CD4-positive, alpha-beta T cell treated with Interleukin-4 for 1 hour (primary cell): Measurements from ENCODE around the gene MS4A4E.
"Not testable (repeated sequence)": the region's sequence is repeated elsewhere in the genome, so short reads cannot be mapped to it uniquely, and the experiment has no call there.

Source experiments
- DNase-seq, 2 donors: peaks; one replicate each; pipeline ENCODE4 v3.0.0-alpha.2; 2020 to 2022

Gene MS4A4E

DNA sequence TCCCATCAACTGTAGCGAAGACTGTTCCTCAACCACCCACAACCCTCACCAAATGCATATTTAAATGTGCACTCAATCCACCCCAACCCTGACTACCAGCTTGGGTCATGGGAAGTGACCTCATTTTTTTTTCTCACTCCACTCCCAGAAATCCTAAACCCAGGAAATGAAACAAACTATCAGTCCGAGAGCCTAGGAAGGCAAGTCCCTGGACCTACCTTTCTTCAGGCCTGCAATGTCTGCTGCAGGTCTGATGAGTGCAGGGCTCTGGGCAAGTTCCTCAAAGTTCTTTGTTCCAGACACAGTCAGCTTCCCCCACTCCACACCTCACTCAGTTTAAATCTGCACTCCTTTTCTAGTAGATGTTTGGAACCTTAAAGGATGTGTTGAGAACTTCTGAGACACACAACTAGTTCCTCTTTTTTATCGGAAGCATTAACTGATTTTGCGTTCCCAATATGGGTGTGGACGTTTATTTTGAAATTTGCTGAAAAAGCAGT lies at the start of gene MS4A4E:
MS4A4E (minus strand) TSS at position 398 of the 500 bp plus-strand sequence. CDS start 13,082 bp downstream, outside the sequence.
- no peak for DNase-seq

DNA sequence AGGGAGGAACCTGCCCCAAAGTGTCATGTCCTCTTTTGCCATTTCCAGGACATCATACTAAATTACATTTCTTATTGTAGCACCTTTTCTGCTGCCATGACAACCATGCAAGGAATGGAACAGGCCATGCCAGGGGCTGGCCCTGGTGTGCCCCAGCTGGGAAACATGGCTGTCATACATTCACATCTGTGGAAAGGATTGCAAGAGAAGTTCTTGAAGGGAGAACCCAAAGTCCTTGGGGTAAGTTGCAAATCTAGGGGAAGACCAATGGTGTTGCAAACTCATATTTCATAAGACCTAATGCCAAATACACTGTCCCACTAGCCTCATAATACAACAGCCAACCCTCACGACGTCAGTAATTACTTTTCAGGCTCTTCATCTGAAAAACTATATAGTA lies 49.2 kb upstream of the MS4A4E start:
- no peak for DNase-seq

DNA sequence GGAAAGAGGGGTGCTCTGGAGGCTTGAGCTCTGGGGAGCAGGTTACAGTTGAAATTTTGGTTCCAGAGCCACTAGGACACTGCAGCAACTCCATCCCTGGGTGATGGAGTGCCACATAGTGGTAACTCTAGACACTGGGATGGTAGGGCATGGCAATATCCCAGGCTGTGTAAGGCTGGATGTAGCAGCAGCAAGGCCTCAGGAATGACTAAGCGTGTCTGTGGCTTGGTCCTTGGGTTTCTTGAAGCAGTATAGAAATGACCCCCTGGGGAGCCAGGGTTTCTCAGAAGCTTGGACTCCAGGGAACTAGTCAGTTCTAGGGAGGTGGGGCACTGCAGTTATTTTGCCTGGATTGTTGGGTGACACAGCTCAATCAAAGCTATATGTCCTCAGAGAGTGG lies 45.6 kb upstream of the MS4A4E start:
- no peak for DNase-seq

DNA sequence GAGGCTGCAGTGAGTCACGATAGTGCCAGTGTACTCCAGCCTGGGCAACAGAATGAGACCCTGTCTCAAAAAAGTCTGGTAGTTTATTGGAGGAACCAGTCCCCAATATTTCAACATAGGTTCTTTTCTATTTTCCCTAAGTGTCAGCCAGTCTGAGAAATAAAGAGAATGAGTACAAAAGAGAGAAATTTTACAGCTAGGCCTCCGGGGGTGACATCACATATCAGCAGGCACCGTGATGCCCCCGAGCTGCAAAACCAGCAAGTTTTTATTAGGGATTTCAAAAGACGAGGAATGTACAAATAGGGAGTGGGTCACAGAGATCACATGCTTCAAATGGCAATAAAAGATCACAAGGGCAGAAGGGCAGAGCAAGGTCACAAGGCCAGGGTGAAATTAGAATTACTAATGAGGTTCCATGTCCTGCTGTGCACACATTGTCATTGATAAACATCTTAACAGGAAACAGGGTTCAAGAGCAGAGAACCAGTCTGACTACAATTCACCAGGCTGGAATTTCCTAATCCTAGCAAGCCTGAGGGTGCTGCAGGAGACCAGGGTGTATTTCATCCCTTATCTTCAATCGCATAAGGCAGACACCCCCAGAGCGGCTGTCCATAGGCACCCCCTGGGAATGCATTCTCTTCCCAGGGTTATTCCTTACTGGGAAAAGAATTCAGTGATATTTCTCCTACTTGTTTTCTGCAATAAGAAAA lies 42.6 kb upstream of the MS4A4E start:
- not testable (repeated sequence) for DNase-seq

DNA sequence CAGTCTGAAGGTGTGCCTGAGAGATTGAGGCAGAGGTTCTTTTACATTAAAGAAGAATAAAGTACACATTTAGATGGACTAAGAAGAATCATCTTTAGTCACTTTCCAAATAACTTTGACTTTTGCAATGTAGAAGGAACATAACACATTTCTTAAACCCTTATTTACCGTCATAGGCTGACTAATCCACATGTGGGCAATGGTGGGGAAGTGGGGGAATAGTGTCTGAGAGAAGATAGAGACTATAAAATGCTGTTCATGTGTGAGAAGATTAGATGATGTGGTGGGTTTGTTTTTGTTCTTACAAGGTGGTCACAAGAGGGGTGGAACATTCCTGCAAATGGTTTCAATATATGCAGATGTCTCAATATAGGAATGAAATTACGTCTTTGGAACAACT lies 39.3 kb upstream of the MS4A4E start:
- peak in 1 of 2 donors; percentile 35 for DNase-seq

DNA sequence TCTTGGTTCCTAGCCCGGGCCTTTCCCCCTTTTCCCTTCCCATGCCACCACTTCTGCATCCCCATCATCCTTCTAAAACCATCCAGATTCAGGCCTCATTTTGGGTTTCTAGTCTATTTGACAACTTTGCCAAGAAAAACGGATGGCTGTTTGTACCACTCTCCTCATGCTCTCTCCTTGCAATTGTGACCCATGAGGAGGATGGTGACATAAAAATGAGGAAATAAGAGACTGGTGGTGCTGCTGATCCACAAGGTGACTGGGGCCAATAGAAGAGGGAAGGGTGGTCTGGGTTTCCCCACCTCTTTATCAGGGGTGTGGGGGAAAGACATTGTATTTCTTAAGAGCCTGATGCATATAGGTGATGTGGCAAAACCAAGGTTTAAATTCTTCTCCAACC lies 38.5 kb upstream of the MS4A4E start:
- DNase-seq, result no peak

DNA sequence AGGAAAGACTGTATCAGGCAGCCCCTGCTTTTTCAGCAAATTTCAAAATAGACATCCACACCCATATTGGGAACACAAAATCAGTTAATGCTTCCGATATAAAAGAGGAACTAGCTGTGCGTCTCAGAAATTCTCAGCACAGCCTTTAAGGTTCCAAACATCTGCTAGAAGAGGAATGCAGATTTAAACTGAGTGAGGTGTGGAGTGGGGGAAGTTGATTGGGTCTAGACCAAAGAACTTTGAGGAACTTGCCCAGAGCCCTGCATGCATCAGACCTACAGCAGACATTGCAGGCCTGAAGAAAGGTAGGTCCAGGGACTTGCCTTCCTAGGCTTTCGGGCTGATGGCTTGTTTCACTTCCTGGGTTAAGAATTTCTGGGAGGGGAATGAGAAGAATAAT lies 37.5 kb upstream of the MS4A4E start, which contains the start of gene MS4A4A:
MS4A4A (plus strand) TSS at position 255 of the 400 bp plus-strand sequence; CDS start at position 265, 10 bp downstream.
- DNase-seq, result peak; percentile 7 to 59

DNA sequence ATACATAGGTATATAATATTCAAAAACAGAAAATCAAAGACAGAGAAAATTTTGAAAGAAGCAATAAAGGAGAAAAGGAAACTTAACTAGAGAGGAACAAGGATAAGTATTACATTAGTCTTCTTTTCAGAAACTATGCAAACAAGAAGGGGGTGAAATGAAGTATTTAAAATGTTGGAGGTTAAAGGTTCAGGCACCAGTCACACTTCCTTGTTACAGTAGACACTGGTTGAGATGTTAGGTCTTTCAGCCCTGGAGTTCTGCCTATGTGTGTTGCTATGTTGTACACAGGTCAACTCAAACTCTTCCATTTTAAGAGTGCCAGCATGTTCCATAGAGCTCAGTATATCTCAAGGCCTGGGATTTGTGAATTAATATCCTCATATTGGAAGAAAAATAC lies 31.5 kb upstream of the MS4A4E start:
- no peak for DNase-seq

DNA sequence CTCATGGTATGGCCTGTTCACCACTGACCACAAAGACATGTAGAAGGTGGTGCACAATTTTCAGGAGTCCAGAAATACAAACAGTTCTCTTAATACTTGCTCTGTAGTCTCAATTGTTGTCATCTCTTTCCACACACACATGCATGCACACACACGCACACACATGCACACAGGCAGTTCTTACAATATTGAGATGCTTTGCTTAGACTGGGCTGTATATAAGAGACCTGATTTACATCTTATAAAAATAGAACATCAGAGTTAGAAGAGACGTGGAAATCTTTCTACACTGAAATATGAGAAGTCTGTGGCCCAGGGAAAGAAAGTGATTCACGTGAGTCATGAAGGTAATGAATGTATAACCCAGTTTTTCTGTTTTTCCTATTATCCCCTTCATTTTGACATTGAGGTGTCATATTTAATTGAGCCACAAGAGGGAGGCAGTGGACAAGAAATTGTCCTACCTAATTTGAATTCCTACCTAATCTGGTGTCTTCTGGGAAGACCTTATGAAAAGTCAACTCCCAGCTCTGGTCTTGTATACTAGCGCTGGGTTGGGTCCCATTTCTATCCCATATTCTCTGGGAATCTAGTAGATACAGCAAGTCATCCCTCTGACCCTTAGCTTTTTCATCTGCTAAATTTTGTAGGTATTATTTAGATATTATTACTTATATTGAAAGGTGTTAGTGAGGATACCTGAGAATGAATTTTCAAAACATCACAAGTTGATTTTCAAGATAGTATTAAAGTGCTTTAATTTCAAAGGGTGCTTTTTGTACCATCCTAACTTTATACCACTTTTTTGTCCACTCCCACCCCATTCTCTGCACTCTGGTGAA lies 22.7 kb upstream of the MS4A4E start:
- peak in 1 of 2 donors; percentile 27 for DNase-seq

DNA sequence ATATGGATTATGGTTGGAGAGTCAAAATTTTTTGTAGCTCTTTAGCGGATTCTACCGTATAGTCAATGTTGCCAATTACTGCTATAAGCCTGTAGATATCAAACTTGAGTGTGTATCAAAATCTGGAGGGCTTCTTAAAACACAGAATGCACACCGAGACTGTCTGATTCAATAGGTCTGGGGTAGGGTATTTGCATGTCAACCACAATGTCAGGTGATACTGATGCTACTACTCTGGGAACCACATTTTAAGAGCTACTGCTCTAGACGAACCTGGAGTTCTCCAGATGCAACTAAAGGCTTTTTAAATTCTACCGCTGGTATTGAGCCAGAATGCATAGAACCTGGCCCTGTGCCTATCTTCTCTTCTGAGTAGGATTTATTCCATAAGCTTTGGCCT lies 21.7 kb upstream of the MS4A4E start:
- DNase-seq, result no peak

DNA sequence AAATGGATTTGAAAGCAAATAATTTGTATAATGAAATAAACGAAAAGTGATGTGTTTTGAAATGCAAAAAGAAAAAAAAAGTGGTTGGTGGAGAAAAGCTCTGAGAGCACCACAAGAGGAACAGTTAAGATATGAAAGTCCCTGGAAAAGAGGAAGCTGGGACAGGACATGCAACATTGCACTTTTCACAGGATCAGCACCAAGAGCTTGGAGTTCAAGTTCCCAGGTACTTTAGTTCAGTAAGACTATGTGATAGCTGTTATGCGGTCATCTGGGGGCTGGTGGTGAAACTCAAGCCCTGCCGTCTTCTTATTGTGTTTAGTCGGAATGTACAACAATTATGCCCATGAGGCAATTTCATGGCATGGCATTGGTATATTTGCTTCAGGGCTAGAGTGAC lies 20.5 kb upstream of the MS4A4E start:
- DNase-seq, result no peak

DNA sequence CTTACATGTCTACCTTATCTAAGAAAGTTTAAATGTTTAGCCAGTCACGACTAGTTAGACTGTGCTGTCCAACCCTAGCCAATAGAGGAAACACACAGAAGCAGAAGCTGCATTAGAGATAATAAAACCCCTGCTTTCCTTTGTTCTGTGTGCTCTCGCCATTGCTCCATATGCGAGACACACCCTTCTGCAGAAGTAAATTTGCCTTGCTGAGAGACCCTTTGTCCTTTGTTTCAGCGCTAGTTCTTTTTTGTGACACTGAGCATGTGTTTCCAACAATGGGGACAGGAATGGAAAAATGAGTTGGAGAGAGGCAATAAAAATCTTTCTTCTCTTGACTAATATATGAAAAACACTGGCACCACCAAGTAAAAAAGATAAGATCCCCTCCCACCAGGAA lies 18.1 kb upstream of the MS4A4E start:
- DNase-seq, result no peak

DNA sequence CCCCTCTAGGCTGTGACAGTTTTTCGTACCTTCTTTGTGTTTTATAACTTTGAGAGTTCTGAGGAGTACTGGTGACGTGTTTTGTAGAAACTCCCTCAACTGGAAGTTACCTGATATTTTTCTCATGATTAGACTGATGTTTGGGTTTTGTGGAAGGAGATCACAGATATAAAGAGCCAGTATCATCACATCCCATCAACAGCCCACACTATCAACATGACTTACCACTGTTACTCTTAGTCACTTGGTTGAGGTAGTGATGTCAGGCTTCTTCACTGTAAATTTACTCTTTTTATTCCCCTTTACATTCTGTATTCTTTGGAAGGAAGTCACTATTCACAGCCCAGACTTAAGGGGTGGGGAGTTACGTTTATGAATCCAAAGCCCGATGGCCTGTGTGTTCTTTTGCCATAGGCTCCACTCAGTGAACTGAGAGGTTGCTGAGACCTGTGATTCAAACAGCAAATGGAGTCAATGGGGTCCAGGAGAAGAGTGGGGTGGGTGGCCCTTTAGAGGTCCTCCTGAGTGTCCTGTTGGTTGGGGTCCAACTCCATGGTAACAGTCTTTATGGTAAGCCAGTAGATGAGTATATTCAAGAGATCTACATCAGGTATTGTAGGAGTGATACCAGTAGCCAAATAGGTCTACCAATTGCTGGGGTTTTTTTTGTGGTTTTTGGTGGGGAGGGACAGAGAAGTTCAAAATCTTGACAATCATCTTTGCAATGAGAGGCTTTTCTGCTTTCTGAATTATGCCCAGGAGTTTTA lies 15.2 kb upstream of the MS4A4E start:
- DNase-seq, result no peak

DNA sequence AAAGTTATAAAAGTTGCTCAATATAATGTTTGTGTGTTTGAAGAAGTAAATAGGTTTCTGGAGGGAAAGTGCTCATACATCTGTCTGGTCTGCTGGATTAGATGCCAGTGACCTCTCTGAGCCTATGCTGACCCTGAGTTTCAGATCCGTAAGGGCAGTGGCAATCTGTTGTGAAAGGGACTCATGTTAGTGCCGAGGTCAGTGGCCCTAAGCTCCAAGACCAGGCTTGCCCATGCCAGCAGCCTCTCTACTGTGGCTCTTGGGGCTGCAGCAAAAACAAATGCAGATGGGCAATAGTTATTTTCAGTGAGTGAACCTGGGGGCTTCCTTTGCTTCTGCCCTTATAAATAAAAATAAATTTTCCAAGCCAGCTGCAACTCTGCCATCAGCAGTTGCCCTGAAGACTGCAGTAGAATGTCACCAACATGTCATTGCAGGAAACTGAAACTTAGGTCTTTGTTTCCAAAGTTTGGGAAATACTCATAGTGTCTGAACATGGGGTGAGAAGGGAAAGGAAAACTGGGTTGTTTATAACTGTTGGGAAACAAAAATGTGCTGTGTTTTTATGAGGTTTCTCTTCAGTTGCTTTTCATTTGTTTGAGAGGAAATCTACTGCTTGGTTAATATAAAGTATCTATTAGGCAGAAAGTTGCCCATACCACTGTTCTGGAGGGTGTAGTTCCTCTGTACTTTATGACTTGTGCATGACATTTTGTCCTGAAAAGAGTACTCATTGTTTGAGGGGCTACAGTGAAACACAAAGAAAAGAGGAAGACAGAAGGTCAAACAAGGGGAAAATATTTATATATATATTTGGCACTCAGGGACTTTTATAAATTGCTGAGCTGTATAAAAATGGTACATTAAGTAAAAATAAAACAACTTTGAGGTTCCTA lies 9.5 kb upstream of the MS4A4E start:
- no peak for DNase-seq

DNA sequence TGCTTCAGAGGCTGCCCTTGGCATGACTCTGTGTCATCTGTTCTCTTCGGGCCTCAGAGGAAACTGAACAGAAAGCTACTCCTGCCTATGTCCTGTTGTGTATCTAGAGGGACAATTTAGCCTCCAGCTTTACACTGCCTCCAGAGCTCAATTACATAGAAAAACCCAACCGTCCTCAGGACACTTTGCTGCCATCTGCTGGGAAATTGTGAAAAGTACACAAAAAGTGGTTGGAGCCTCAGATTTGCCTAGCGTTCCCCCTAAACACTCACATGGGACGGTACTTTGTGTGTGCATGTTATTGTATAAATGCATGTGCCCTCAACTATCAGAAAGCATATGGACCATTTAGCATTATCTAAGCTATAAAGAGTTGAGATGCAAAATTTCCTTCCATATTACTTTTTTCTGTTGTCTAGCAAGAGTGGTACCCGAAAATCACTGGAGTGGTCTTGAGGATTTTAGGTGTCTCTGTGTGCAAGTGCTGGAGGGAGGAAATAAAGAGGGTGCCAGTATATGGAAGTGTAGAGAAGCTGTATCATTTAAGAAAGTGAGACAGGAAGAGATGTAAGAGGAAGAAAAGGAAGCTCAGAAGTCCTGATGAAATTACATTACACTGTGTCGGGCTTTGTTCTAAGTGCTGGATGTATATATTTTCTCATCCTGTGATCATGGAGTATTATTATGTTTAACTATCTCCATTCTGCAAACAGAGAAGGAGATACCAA lies 8.7 kb upstream of the MS4A4E start:
- DNase-seq, result peak; percentile 17 to 51

DNA sequence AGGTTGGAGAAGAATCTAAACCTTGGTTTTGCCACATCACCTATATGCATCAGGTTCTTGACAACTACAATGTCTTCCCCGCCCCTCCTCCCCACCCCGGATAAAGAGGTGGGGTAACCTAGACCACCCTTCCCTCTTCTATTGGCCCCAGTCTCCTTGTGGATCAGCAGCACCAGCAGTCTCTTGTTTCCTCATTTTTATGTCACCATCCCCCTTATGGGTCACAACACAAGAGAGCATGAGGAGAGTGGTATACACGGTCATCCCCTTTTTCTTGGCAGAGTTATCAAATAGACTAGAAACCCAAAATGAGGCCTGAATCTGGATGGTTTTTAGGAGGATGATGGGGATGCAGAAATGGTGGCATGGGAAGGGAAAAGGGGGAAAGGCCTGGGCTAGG lies 1.2 kb downstream of the MS4A4E start:
- no peak for DNase-seq

DNA sequence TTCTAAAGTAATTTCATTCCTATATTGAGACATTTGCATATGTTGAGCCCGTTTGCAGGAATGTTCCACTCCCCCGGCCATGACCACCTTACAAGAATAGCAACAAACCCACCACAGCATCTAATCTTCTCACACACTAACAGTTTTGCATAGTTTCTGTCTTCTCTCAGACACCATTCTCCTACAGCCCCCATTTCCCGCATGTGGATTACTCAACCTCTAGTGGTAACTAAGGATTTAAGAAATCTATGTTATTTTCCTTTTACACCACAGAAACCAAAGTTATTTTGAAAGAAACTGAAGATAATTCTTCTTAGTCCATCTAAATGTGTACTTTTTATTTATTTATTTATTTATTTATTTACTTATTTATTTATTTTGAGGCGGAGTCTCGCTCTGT lies 2.3 kb downstream of the MS4A4E start:
- no peak for DNase-seq

DNA sequence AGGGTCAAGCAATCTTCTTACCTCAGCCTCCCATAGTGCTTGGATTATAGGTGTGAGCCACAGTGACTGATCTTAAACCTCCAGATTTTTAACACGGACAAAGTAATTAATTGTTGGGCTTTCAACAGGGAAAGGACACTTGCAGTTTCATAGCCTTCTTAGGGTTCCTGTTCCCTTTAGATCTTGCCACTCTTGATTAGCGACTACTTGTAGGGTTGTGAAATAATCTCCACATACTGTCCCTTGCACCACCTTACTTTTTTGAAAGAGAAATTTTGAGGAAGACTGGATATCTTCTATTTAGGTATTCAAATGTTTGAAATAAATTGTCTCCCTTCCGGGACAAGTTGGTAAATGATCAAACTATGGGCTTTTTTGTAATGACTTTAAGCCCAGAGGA lies 7.6 kb downstream of the MS4A4E start:
- no peak for DNase-seq

DNA sequence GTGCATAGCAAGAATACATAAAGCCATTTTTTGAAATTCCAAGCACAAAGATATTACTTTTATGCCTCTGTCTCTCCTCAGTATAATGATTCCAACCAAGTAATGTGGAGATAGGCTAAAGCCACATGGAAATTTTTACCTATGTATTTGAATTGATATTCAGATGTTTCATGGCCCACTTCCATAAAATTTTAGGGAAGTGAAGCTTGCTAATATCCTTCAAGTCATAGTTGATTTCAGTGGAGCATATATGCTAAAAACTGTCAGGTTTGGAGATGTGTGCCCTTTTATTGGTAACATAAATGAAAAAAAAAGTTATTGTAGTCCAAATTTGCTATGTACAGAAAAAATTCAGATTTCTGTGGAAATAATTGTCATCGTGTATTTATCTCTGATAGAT lies 12.3 kb downstream of the MS4A4E start:
- no peak for DNase-seq

DNA sequence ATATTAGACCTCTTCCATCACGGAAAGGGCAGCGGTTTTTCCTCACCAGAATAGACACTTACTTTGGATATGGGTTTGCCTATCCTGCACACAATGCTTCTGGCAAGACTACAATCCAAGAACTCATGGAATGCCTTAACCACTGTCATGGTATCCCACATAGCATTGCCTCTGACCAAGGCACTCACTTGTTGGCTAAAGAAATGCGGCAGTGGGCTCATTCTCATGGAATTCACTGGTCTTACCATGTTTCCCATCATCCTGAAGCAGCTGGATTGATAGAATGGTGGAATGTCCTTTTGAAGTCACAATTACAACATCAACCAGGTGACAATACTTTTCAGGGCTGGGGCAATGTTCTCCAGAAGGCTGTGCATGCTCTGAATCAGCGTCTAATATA lies 20.8 kb downstream of the MS4A4E start:
- DNase-seq, result no peak

DNA sequence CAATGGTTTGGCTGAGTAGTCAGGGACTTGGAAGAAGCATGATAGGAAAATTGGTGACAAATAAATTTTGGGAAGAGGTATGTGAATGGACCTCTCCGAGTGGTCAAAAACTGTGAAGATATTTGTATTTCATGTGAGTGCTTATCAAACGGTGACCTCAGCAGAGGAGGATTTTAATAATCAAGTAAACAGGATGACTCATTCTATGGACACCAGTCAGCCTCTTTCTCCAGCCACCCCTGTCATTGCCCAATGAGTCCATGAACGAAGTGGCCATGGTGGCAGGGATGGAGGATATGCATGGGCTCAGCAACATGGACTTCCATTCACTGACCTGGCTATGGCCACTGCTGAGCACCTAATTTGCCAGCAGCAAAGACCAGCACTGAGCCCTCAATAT lies 21.2 kb downstream of the MS4A4E start:
- DNase-seq, result no peak
